HG03039 (cell line): ENCODE data around the gene ANKS1B.
A peak's percentile ranks its signal among the peaks of the same experiment; 100 is the strongest.
"Not testable (repeated sequence)": the region's sequence is repeated elsewhere in the genome, so short reads cannot be mapped to it uniquely, and the experiment has no call there.

Experiments used
- ATAC-seq: cut with Tn5 transposase; IDR thresholded peaks from one replicate; pipeline ENCODE4 v1.9.1; 2021; ENCODE audit warnings: mild to moderate bottlenecking, moderate library complexity; ENCODE audit not compliant: unreplicated experiment

ANKS1B gene

GRCh38 chr12:98803468-98804209, 1181.1 kb downstream of the ANKS1B start:
- ATAC-seq = no peak

GRCh38 chr12:98799822-98800221, 1184.9 kb downstream of the ANKS1B start:
- ATAC-seq = no peak

GRCh38 chr12:98799146-98799810, 1185.5 kb downstream of the ANKS1B start:
- ATAC-seq = no peak

- ATAC-seq = no peak
Observed at GRCh38 chr12:98797200-98797599, 1187.5 kb downstream of the ANKS1B start.

- ATAC-seq = no peak
Observed at GRCh38 chr12:98796745-98797144, 1188.0 kb downstream of the ANKS1B start.

- ATAC-seq = no peak
Observed at GRCh38 chr12:98793121-98793520, 1191.6 kb downstream of the ANKS1B start.

- ATAC-seq = no peak
Observed at GRCh38 chr12:98791406-98791805, 1193.3 kb downstream of the ANKS1B start.

- ATAC-seq = no peak
Observed at GRCh38 chr12:98788396-98788795, 1196.3 kb downstream of the ANKS1B start.

- no peak for ATAC-seq
Observed at GRCh38 chr12:98786653-98787052, 1198.1 kb downstream of the ANKS1B start.

- no peak for ATAC-seq
Observed at GRCh38 chr12:98783420-98783819, 1201.3 kb downstream of the ANKS1B start.

GRCh38 chr12:98780261-98780660, 1204.5 kb downstream of the ANKS1B start:
- no peak for ATAC-seq

- no peak for ATAC-seq
Observed at GRCh38 chr12:98772818-98773217, 1211.9 kb downstream of the ANKS1B start.

GRCh38 chr12:98771811-98772752, 1212.7 kb downstream of the ANKS1B start:
- no peak for ATAC-seq

GRCh38 chr12:98770230-98770629, 1214.5 kb downstream of the ANKS1B start:
- no peak for ATAC-seq

- ATAC-seq = no peak
Observed at GRCh38 chr12:98769068-98769467, 1215.7 kb downstream of the ANKS1B start.

GRCh38 chr12:98767248-98767647, 1217.5 kb downstream of the ANKS1B start:
- ATAC-seq = no peak

GRCh38 chr12:98763656-98764055, 1221.1 kb downstream of the ANKS1B start:
- ATAC-seq = no peak

- ATAC-seq = no peak
Observed at GRCh38 chr12:98758331-98758730, 1226.4 kb downstream of the ANKS1B start.

GRCh38 chr12:98757455-98757854, 1227.3 kb downstream of the ANKS1B start:
- no peak for ATAC-seq

- not testable (repeated sequence) for ATAC-seq
Observed at GRCh38 chr12:98755855-98756254, 1228.9 kb downstream of the ANKS1B start.

GRCh38 chr12:98754095-98754494, 1230.6 kb downstream of the ANKS1B start:
- ATAC-seq = peak; percentile 99
